ENCODE data around the gene PIPOX.

PIPOX gene, protein sequence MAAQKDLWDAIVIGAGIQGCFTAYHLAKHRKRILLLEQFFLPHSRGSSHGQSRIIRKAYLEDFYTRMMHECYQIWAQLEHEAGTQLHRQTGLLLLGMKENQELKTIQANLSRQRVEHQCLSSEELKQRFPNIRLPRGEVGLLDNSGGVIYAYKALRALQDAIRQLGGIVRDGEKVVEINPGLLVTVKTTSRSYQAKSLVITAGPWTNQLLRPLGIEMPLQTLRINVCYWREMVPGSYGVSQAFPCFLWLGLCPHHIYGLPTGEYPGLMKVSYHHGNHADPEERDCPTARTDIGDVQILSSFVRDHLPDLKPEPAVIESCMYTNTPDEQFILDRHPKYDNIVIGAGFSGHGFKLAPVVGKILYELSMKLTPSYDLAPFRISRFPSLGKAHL

DNA sequence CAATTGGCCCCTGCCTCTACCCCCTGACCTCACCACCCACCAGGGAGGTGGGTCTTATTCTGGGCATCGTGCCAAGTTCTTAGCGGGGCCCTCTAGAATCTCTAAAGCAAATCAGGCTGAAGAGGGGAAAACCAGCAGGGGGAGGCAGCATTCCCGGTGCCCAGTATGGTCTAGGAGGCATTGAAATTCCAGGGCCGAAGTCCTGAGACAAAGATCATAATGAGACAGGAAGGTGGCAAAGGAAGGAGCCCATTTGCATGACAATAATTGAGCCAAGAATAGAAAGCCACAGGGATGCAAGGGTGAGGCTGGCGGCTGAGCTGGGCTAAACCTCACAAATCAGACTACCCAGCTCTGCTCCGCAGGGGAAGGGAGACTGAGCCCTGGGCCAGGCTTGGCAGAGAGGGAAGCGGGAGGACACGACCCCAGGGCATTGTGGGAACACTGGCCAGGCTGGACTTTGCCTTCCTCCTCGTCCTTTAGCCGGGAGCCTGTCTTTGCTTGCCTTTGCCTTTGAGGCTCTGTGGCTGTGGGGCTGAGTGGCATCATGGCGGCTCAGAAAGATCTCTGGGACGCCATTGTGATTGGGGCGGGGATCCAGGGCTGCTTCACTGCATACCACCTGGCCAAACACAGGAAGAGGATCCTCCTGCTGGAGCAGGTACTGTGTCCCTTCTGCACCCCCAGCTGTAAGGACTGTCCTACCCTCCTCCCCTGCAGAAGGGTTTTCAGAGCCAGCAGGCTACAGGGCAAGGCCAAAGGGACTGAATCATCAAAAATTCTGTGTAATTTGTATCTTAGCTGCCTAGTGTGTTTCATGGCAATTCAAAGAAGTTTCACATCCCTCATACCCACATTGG is at the start of gene PIPOX:
PIPOX (plus strand) TSS at position 463 of the 860 bp plus-strand sequence; CDS start at position 548, 85 bp downstream.
- no peak within 1 kb of the TSS for H3K9ac ChIP-seq (ENCODE audit: low read length)
- peak; percentile 20 for DNase-seq (ENCODE audit: low read depth)
- no peak within 1 kb of the TSS for H3K4me3 ChIP-seq (ENCODE audit: low read length)
- no peaks in the 10 kb centered on the region for H3K36me3 ChIP-seq (ENCODE audit: control insufficient read depth, insufficient read depth, low read length, severe bottlenecking)
- H3K4me1 ChIP-seq (ENCODE audit: control insufficient read depth, insufficient read depth, low read length), result peaks cover 34% of the 10 kb centered on the region
- H3K9me3 ChIP-seq (ENCODE audit: control insufficient read depth, low read length), result no peaks in the 10 kb centered on the region
- H3K27me3 ChIP-seq (replicated peaks; ENCODE audit: control insufficient read depth, insufficient read depth, low read length), result peaks cover 32% of the 10 kb centered on the region

DNA sequence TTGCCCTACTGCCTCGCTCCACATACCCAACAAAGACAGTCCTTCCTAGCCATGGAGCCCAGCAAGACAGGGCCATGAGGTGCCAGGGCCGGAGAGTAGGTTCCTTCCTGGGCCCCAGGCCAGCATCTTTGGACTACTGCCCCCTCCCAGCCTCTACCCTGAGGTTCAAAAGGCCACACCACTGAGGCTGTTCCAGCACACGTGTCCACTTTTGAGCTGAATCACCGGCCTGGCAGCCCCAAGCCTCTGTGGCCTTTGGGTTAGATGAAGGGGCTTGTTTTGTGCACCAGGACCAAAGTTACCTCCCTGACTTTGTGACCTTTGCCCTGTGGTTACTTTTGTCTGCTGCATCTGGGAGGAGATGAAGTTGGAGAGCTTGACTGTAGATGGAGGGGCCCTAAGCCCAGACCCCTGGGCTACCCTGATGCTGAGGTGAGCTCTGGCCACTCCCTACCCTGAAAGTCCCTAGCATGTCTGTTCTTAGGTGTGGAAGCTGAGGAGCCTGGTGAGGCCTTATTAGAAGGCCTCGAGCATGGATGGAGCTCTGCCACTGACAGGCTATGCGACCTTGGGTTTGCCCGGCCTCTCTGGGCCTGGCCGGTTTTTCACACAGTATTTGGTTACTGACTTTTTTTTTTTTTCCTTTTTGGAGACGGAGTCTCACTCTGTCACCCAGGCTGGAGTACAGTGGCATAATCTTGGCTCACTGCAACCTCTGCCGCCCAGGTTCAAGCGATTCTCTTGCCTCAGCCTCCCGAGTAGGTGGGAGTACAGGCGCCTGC is 49.1 kb upstream of the PIPOX start:
- Histone ChIP-seq H3K9ac (ENCODE audit: low read length) (no peak overlapping the region), H3K36me3 (ENCODE audit: control insufficient read depth, insufficient read depth, low read length, severe bottlenecking) (no peaks in the 10 kb centered on the region), H3K9me3 (ENCODE audit: control insufficient read depth, low read length) (no peaks in the 10 kb centered on the region), H3K4me3 (ENCODE audit: low read length) (no peak overlapping the region), H3K27me3 (replicated peaks; ENCODE audit: control insufficient read depth, insufficient read depth, low read length) (peaks cover 58% of the 10 kb centered on the region), H3K4me1 (ENCODE audit: control insufficient read depth, insufficient read depth, low read length) (no peaks in the 10 kb centered on the region)
- DNase-seq (ENCODE audit: low read depth), result no peak

DNA sequence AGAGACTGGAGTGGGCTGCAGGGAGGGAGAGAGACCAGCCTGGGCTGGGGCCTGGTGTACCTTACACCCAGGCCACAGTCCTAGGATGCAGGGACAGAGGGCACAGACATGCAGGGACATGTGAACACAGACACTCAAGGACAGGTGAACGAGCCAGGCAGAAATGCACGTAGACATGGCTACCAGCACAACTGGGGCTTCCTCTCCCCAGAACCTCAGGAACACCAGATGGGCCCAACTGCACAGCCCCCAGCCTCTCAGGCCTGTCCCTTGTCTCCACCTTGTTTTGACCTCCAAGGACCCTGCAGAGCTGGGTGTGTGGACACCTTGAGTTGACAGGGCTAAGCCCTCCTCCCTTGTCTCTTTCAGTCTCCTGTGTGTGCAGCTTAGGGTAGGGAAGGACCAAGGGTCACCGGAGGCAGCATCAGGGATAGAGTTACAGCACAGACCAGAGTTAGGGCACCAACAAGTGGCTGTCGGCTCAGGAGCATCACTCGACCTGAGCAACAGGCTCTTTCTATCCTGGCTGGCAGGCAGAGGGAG is 46.3 kb upstream of the PIPOX start:
- H3K4me3 ChIP-seq (ENCODE audit: low read length), result no peak overlapping the region
- H3K27me3 ChIP-seq (replicated peaks; ENCODE audit: control insufficient read depth, insufficient read depth, low read length), result peaks cover 81% of the 10 kb centered on the region
- no peaks in the 10 kb centered on the region for H3K9me3 ChIP-seq (ENCODE audit: control insufficient read depth, low read length)
- H3K9ac ChIP-seq (ENCODE audit: low read length), result no peak overlapping the region
- no peaks in the 10 kb centered on the region for H3K4me1 ChIP-seq (ENCODE audit: control insufficient read depth, insufficient read depth, low read length)
- no peak for DNase-seq (ENCODE audit: low read depth)
- no peaks in the 10 kb centered on the region for H3K36me3 ChIP-seq (ENCODE audit: control insufficient read depth, insufficient read depth, low read length, severe bottlenecking)

DNA sequence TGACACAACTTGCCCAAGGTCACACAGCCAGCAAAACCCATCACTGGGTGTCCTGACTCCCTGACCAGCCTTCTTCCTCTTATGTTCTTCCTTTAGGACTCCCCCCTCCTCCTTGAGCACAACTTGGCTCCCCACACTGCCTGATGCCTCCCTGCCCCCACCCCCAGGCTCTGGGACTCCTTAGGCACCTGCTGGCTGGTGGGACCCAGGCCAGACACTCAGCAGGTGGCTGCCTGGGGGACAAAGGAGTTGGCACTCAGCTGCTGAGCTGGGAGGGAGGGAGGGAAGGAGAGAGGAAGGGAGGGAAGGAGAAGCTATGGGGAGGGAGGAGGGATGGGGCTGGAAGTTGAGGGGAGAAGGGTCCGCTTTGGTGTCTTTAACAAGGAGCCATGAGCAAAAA is 45.1 kb upstream of the PIPOX start:
- DNase-seq (ENCODE audit: low read depth), result no peak

DNA sequence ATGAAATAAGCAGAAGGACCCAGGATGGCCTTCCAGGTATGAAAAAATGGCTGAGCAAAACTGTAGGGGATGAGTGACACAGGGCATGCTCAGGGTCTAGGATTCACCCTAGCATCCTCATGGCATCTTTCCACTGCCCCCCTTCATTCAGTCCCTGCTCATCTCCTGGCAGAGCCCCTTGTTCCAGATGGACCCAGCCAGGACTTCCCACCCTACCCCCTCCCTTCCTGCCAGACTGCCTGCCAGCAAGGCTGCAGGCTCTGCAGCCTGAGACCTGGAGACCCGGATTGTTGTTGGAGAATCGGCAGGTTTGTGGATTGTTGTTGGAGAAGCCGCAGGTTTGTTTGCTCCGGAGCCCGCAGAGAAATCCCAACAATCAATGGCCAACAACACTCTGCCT is 43.7 kb upstream of the PIPOX start:
- H3K36me3 ChIP-seq (ENCODE audit: control insufficient read depth, insufficient read depth, low read length, severe bottlenecking), result no peaks in the 10 kb centered on the region
- no peaks in the 10 kb centered on the region for H3K9me3 ChIP-seq (ENCODE audit: control insufficient read depth, low read length)
- no peak for DNase-seq (ENCODE audit: low read depth)
- H3K27me3 ChIP-seq (replicated peaks; ENCODE audit: control insufficient read depth, insufficient read depth, low read length), result peaks cover 86% of the 10 kb centered on the region
- no peaks in the 10 kb centered on the region for H3K4me1 ChIP-seq (ENCODE audit: control insufficient read depth, insufficient read depth, low read length)
- no peak overlapping the region for H3K4me3 ChIP-seq (ENCODE audit: low read length)
- no peak overlapping the region for H3K9ac ChIP-seq (ENCODE audit: low read length)

More for the DNA sequence above, 45.1 kb upstream of the PIPOX start:
- no peaks in the 10 kb centered on the region for H3K36me3 ChIP-seq (ENCODE audit: control insufficient read depth, insufficient read depth, low read length, severe bottlenecking)
- no peak overlapping the region for H3K9ac ChIP-seq (ENCODE audit: low read length)
- no peaks in the 10 kb centered on the region for H3K4me1 ChIP-seq (ENCODE audit: control insufficient read depth, insufficient read depth, low read length)
- peaks cover 85% of the 10 kb centered on the region for H3K27me3 ChIP-seq (replicated peaks; ENCODE audit: control insufficient read depth, insufficient read depth, low read length)
- H3K4me3 ChIP-seq (ENCODE audit: low read length), result no peak overlapping the region
- H3K9me3 ChIP-seq (ENCODE audit: control insufficient read depth, low read length), result no peaks in the 10 kb centered on the region

DNA sequence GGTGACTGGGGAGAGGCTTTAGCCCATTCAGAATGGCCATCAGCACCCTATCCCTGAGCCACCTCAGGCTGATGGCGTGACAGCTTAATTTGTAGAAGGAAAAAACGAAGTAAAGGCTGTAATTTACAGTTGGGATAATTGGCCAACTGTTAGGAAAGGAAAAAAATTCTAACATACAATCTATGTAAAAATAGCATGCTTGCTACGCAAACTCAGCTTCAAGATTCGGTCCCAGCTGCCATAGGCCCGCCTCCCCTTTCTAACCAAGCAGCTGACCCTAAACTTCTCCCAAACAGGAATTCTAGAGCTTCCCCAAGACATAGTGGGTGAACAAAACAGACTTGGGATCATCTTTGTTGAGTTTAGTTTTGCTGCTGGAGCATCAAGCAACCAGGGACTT is 42.0 kb upstream of the PIPOX start:
- H3K9ac ChIP-seq (ENCODE audit: low read length), result no peak overlapping the region
- H3K27me3 ChIP-seq (replicated peaks; ENCODE audit: control insufficient read depth, insufficient read depth, low read length), result peaks cover 88% of the 10 kb centered on the region
- no peak overlapping the region for H3K4me3 ChIP-seq (ENCODE audit: low read length)
- H3K4me1 ChIP-seq (ENCODE audit: control insufficient read depth, insufficient read depth, low read length), result no peaks in the 10 kb centered on the region
- no peaks in the 10 kb centered on the region for H3K36me3 ChIP-seq (ENCODE audit: control insufficient read depth, insufficient read depth, low read length, severe bottlenecking)
- no peak for DNase-seq (ENCODE audit: low read depth)
- no peaks in the 10 kb centered on the region for H3K9me3 ChIP-seq (ENCODE audit: control insufficient read depth, low read length)

DNA sequence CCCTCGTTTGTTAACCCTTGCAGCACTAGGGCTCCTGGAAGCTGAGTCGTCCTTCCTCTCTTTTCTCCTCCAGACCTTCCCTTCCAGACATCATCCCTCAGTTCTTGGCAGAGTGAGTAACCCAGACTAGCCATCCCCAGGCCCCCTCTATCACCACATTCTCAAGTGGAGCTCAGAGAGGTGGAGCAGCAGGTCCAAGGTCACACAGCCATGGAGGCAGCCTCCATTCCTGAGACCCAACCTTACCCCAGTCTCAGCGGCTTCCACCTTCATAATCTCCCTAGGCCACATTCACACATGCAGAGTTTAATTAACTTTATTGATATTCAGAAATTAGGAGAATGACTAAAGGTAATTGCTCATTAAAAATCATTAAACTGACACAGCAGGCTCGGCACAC is 40.1 kb upstream of the PIPOX start:
- no peak overlapping the region for H3K4me3 ChIP-seq (ENCODE audit: low read length)
- H3K4me1 ChIP-seq (ENCODE audit: control insufficient read depth, insufficient read depth, low read length), result no peaks in the 10 kb centered on the region
- peaks cover 89% of the 10 kb centered on the region for H3K27me3 ChIP-seq (replicated peaks; ENCODE audit: control insufficient read depth, insufficient read depth, low read length)
- no peaks in the 10 kb centered on the region for H3K36me3 ChIP-seq (ENCODE audit: control insufficient read depth, insufficient read depth, low read length, severe bottlenecking)
- no peak for DNase-seq (ENCODE audit: low read depth)
- H3K9ac ChIP-seq (ENCODE audit: low read length), result no peak overlapping the region
- H3K9me3 ChIP-seq (ENCODE audit: control insufficient read depth, low read length), result no peaks in the 10 kb centered on the region

DNA sequence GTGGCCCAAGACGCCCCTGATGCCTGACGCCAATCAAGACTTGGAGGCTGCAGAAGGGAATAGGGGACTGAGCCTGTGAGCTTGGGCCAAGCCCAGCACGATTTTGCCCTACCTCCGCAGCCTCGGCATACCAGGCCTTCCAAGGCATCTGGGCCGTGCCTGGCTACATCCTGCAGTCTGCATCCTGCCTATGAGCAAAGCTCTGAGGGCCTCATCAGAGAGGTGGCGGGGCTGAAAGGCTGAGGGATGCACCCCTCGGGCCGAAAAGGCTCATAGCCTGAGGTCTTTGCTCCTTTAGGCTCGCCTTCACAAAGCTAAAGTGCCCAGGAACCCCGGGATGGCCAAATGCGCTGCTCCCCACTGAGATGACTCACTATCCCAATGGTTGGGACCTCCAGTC is 39.7 kb upstream of the PIPOX start:
- Histone ChIP-seq H3K9me3 (ENCODE audit: control insufficient read depth, low read length) (no peaks in the 10 kb centered on the region), H3K4me3 (ENCODE audit: low read length) (no peak overlapping the region), H3K27me3 (replicated peaks; ENCODE audit: control insufficient read depth, insufficient read depth, low read length) (peaks cover 89% of the 10 kb centered on the region), H3K9ac (ENCODE audit: low read length) (no peak overlapping the region), H3K4me1 (ENCODE audit: control insufficient read depth, insufficient read depth, low read length) (no peaks in the 10 kb centered on the region), H3K36me3 (ENCODE audit: control insufficient read depth, insufficient read depth, low read length, severe bottlenecking) (no peaks in the 10 kb centered on the region)
- no peak for DNase-seq (ENCODE audit: low read depth)

DNA sequence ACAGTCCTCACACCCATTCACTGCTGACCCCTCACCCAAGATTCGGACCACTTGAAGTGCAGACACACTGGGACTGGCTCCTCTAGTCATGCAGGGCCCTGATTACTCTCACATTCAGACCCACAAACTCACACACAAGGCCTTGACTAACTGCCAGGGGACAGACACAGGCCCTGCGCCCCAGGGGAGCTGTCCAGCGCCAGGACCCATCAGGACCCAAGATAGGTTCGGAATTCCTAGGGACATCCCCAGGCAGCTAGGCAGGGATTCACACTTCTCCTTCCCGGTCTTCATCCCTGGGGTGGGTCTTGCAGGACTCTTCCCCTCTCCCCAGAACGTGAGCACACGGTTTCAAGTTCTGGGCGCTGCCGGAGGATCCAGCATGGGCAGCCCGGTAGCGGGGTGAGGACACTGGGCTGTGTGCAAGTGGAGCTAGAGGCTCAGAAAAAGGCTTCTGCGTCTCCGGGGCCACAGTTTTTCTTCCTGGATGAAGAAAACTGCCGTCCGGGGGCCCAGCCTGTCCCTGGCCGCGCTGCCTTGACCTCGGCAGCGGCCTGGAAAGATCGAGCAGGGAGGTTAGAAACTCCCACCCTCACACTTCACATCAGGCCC is 38.8 kb upstream of the PIPOX start:
- Histone ChIP-seq H3K4me3 (ENCODE audit: low read length) (no peak overlapping the region), H3K9ac (ENCODE audit: low read length) (no peak overlapping the region), H3K9me3 (ENCODE audit: control insufficient read depth, low read length) (no peaks in the 10 kb centered on the region), H3K36me3 (ENCODE audit: control insufficient read depth, insufficient read depth, low read length, severe bottlenecking) (no peaks in the 10 kb centered on the region), H3K4me1 (ENCODE audit: control insufficient read depth, insufficient read depth, low read length) (no peaks in the 10 kb centered on the region), H3K27me3 (replicated peaks; ENCODE audit: control insufficient read depth, insufficient read depth, low read length) (peaks cover 89% of the 10 kb centered on the region)
- peak; percentile 15 for DNase-seq (ENCODE audit: low read depth)

DNA sequence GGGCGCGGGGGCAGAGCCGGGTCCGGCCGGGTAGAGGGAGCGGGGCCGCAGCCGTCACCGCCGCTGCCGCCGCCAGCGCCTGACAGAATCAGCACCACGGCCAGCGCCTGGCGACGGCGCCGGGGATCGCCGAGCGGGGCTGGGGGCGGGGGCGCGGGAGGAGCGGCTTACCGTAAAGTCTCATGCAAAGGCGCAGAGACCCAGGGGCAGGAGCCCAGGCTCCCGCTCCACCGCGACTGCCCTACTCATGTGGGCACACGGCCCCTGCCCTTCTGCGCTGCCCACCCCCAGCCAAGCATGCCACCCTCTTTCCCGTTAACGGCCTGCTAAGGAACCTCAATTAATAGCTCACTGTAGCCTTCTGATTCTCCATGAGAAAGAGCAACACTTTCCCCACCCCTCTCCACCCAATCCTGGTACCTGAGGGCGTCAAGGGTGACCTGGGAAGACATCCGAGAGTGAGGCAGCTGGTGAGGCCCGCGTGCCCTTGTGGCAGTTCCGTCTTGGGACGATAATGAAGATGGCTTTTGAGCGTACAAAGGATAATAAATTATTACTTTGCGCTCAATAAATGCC is 36.9 kb upstream of the PIPOX start, which contains the start of gene SEZ6:
SEZ6 (minus strand) TSS at position 98 of the 576 bp plus-strand sequence. CDS start 164 bp downstream, outside the sequence.
- Histone ChIP-seq H3K36me3 (ENCODE audit: control insufficient read depth, insufficient read depth, low read length, severe bottlenecking) (no peaks in the 10 kb centered on the region), H3K4me3 (ENCODE audit: low read length) (no peak within 1 kb of the TSS), H3K27me3 (replicated peaks; ENCODE audit: control insufficient read depth, insufficient read depth, low read length) (peaks cover 89% of the 10 kb centered on the region), H3K4me1 (ENCODE audit: control insufficient read depth, insufficient read depth, low read length) (no peaks in the 10 kb centered on the region), H3K9me3 (ENCODE audit: control insufficient read depth, low read length) (no peaks in the 10 kb centered on the region), H3K9ac (ENCODE audit: low read length) (no peak within 1 kb of the TSS)
- peak; percentile 85 for DNase-seq (ENCODE audit: low read depth)
